CD4-positive, alpha-beta T cell (primary cell): ENCODE results near the gene TMC6. TPM values are rescaled to one million over a fixed set of nuclear protein-coding genes. Genes with fewer than 3 reads are reported as not detected.
A peak's percentile ranks its signal among the peaks of the same experiment; 100 is the strongest.

ENCODE experiments used
- ATAC-seq: fragments of 200-7000 bp; cut with Tn5 transposase; one replicate; pipeline ENCODE4 v1.10.0; 2022; ENCODE audit warnings: mild to moderate bottlenecking; ENCODE audit not compliant: poor library complexity
- CTCF ChIA-PET: fragments of 350-600 bp; sonication (Branson Sonifier 250); formaldehyde crosslinking; loops from one replicate; lab custom pipeline; 2021; ENCODE audit warnings: antibody characterized with exemption, inconsistent platforms; lab: Charles Lee
- POLR2A ChIA-PET: fragments of 350-600 bp; sonication (Branson Sonifier 250); formaldehyde crosslinking; loops from one replicate; lab custom pipeline; 2021; ENCODE audit warnings: antibody characterized with exemption, inconsistent platforms; lab: Charles Lee
- DNase-seq, 14 experiments: peaks; one replicate each; pipeline ENCODE4 v3.0.0-alpha.2; 2013 to 2020; ENCODE audit warnings: mixed read lengths in 2 of 14
- H3K27ac ChIP-seq, 2 donors: one replicate each; pipeline versions ENCODE4 v1.5.1 to v1.7.0; 2013; ENCODE audit warnings: low read length in 2 of 2, low read depth in 1 of 2, mild to moderate bottlenecking in 1 of 2
- H3K27me3 ChIP-seq, 2 experiments: 1 replicate in 1 of 2; 2 replicates in 1 of 2; pipeline versions ENCODE4 v1.6.1 to v1.7.0; 2013; ENCODE audit warnings: low read length in 2 of 2, control low read depth in 1 of 2, mild to moderate bottlenecking in 1 of 2, moderate library complexity in 1 of 2; ENCODE audit not compliant: insufficient read depth in 2 of 2, control insufficient read depth in 1 of 2
- H3K36me3 ChIP-seq: one replicate; pipeline ENCODE4 v1.6.1; 2013; ENCODE audit warnings: low read length, control low read depth; ENCODE audit not compliant: insufficient read depth
- H3K4me1 ChIP-seq: one replicate; pipeline ENCODE4 v1.6.1; 2013; ENCODE audit warnings: low read length, control low read depth; ENCODE audit not compliant: insufficient read depth
- H3K4me3 ChIP-seq: one replicate; pipeline ENCODE4 v1.5.1; 2013; ENCODE audit warnings: mild to moderate bottlenecking, low read length, moderate library complexity
- H3K9me3 ChIP-seq, 2 experiments: 1 replicate in 1 of 2; 2 replicates in 1 of 2; pipeline versions ENCODE4 v1.6.1 to v1.7.0; 2013; ENCODE audit warnings: low read length in 2 of 2, mild to moderate bottlenecking in 2 of 2, control low read depth in 1 of 2, moderate library complexity in 1 of 2; ENCODE audit not compliant: control insufficient read depth in 1 of 2, insufficient read depth in 1 of 2
- H3K27ac Mint-ChIP-seq: one replicate; pipeline ENCODE4 v1.8.0; 2020; ENCODE audit warnings: mixed read lengths
- H3K27me3 Mint-ChIP-seq: one replicate; pipeline ENCODE4 v1.8.0; 2021; ENCODE audit warnings: mixed read lengths
- H3K36me3 Mint-ChIP-seq: one replicate; pipeline ENCODE4 v1.8.0; 2021; ENCODE audit warnings: low read depth, mixed read lengths
- H3K4me1 Mint-ChIP-seq: one replicate; pipeline ENCODE4 v1.8.0; 2021; ENCODE audit warnings: low read depth, mixed read lengths
- H3K4me3 Mint-ChIP-seq: one replicate; pipeline ENCODE4 v1.8.0; 2020; ENCODE audit warnings: mild to moderate bottlenecking, mixed read lengths
- H3K9me3 Mint-ChIP-seq: one replicate; pipeline ENCODE4 v1.8.0; 2020; ENCODE audit warnings: mixed read lengths
- intact Hi-C, 2 experiments: fragments of 100-400 bp; cut with DNase I in 1 of 2; cut with micrococcal nuclease in 1 of 2; formaldehyde crosslinking; loops; one replicate each; pipeline versions ENCODE4 v1.15.1 to v1.9.0; 2023 to 2025; cut with DNase I, micrococcal nuclease
- polyA plus RNA-seq, 2 donors: library from polyadenylated mRNA; unstranded; fragments of 120-200 nt; gene quantifications; one replicate each; pipeline ENCODE4 v1.2.1, GENCODE V29; 2013
- total RNA-seq, 174 experiments: library from RNA in 2 of 174; stranded (reverse) in 2 of 174; gene quantifications; one replicate each; pipeline ENCODE4 v1.2.3 and lab custom pipeline; 2021 to 2026
- TF ChIP-seq, protein P1 (sequence below): fragments of 200-600 bp; IDR thresholded peaks from one replicate; pipeline ENCODE4 v1.8.0; 2022; ENCODE audit warnings: antibody characterized with exemption, mild to moderate bottlenecking

TMC6 gene, protein sequence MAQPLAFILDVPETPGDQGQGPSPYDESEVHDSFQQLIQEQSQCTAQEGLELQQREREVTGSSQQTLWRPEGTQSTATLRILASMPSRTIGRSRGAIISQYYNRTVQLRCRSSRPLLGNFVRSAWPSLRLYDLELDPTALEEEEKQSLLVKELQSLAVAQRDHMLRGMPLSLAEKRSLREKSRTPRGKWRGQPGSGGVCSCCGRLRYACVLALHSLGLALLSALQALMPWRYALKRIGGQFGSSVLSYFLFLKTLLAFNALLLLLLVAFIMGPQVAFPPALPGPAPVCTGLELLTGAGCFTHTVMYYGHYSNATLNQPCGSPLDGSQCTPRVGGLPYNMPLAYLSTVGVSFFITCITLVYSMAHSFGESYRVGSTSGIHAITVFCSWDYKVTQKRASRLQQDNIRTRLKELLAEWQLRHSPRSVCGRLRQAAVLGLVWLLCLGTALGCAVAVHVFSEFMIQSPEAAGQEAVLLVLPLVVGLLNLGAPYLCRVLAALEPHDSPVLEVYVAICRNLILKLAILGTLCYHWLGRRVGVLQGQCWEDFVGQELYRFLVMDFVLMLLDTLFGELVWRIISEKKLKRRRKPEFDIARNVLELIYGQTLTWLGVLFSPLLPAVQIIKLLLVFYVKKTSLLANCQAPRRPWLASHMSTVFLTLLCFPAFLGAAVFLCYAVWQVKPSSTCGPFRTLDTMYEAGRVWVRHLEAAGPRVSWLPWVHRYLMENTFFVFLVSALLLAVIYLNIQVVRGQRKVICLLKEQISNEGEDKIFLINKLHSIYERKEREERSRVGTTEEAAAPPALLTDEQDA
- total RNA-seq (100 to 1,000 TPM; 645 to 659 TPM), total RNA-seq (lab: John Stamatoyannopoulos, UW) (33.4 to 744 (median 260) reads per million in 172 experiments)
- 291 TPM for polyA plus RNA-seq (2013, experiment 1 of 2)
- polyA plus RNA-seq (2013, experiment 2 of 2): 377 TPM

DNA sequence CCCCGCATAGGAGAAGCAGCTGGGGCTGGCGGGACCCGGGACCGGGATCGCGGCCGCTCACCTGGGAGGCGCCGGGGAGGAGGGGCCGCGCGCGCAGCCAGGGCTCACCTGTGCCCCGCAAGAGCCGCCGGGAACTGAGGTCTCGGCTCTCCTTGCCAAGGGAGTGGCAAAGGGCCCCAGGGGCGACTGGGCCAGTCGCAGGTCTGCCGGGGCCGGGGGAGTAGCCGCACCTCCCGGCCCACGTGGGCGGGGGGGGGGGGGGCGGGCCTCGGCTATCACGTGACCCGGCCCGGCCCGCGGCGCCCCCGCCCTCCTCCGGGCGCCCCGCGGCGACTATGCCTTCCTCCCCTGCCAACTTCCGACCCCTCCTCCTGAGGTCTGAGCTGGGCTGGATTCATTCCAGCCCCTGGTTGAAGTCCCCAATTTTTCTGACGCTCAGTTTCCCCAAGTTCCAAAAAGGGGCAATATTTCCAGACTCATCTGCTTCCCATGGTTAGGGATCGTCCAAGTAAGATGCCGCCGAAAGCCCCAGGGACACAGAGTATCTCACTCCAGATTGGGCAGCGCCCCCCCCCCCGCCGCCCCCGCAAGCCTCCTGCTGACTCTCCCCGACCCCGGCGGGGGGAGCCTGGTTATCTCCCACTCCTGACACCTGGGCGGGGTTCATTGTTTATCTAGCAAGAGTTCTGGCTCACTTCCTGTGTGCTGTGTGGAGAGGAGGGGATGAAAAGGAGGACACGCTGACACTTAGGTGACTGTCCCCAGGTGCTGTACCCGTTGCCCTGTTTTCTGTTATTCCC lies at the start of gene TMC6:
Gene TMC6, minus strand, starts transcription at position 205 of the 800 bp plus-strand sequence. CDS start 1,923 bp downstream, outside the sequence.
- no peaks in the 10 kb centered on the region for H3K9me3 Mint-ChIP-seq
- Histone ChIP-seq H3K27me3 (no peaks in the 10 kb centered on the region), H3K27ac (peak within 1 kb of the TSS; percentile 75 to 92), H3K4me1 (peaks cover 76% of the 10 kb centered on the region), H3K4me3 (peak within 1 kb of the TSS; percentile 94), H3K36me3 (peaks cover 57% of the 10 kb centered on the region), H3K9me3 (no peaks in the 10 kb centered on the region)
- H3K4me3 Mint-ChIP-seq: peak within 1 kb of the TSS; percentile 100
- H3K4me1 Mint-ChIP-seq: peaks cover 56% of the 10 kb centered on the region
- intact Hi-C loops: loop anchor here (5.0 to 10.0 kb wide), 4 partner anchors 124 to 296 kb away; partner anchors contain the start of gene SOCS3 (in 1 of the 2)
- H3K36me3 Mint-ChIP-seq: peaks cover 76% of the 10 kb centered on the region
- no peaks in the 10 kb centered on the region for H3K27me3 Mint-ChIP-seq
- CTCF ChIA-PET: interaction anchor here (2.5 to 5.9 kb wide), 2 partner anchors 15 to 16 kb away, joined by 12 to 24 read pairs; no protein-coding TSS in a partner anchor
- TF ChIP-seq, protein P1, sequence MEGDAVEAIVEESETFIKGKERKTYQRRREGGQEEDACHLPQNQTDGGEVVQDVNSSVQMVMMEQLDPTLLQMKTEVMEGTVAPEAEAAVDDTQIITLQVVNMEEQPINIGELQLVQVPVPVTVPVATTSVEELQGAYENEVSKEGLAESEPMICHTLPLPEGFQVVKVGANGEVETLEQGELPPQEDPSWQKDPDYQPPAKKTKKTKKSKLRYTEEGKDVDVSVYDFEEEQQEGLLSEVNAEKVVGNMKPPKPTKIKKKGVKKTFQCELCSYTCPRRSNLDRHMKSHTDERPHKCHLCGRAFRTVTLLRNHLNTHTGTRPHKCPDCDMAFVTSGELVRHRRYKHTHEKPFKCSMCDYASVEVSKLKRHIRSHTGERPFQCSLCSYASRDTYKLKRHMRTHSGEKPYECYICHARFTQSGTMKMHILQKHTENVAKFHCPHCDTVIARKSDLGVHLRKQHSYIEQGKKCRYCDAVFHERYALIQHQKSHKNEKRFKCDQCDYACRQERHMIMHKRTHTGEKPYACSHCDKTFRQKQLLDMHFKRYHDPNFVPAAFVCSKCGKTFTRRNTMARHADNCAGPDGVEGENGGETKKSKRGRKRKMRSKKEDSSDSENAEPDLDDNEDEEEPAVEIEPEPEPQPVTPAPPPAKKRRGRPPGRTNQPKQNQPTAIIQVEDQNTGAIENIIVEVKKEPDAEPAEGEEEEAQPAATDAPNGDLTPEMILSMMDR: no peak
- DNase-seq (peak; percentile 58 to 89 (median 75)), ATAC-seq (peak; percentile 43)
- H3K27ac Mint-ChIP-seq: peak within 1 kb of the TSS; percentile 96
- POLR2A ChIA-PET: interaction anchor here (0.5 to 16.9 kb wide), 20 partner anchors 4 to 1387 kb away, joined by 3 to 766 read pairs (median 9); partner anchors contain the start of genes TMC6, TMC8 and TNRC6C

DNA sequence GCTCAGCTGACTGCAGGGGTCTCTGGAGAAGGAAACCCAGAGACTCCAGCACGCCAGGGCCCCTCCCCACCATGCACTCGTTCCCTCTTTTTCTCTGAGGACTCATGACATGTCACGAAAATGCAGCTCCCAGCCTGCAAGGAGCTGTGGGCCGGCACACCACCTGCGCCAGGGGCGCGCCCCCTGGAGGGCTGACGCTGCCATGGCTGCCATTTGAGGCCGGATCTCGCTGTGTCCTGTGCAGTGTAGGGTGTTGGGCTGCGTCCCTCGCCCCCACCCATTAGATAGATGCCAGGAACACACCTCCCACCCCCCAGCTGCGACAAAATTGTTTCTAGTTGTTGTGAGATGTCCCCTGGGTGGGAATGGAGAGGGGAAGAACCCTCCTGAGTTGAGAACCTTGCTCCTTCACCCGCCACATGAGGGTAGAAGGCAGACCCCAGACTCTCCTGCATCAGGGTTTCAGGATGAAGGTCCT lies 48.0 kb upstream of the TMC6 start:
- Histone ChIP-seq H3K27me3 (no peaks in the 10 kb centered on the region), H3K27ac (no peak overlapping the region), H3K36me3 (peaks cover 15% of the 10 kb centered on the region), H3K9me3 (no peaks in the 10 kb centered on the region), H3K4me3 (no peak overlapping the region), H3K4me1 (peaks cover 53% of the 10 kb centered on the region)
- ATAC-seq: peak; percentile 86
- TF ChIP-seq, protein P1: peak; percentile 87
- peak; percentile 59 to 88 (median 75) for DNase-seq
- H3K4me1 Mint-ChIP-seq: peaks cover 45% of the 10 kb centered on the region
- CTCF ChIA-PET: interaction anchor here (0.6 to 4.2 kb wide), 18 partner anchors 9 to 92 kb away, joined by 3 to 49 read pairs (median 4); partner anchors contain the start of gene TMC8
- POLR2A ChIA-PET: interaction anchor here (0.6 to 3.5 kb wide), 11 partner anchors 10 to 91 kb away, joined by 3 to 32 read pairs (median 6); partner anchors contain the start of genes TK1 and TMC8
- no peaks in the 10 kb centered on the region for H3K9me3 Mint-ChIP-seq
- no peaks in the 10 kb centered on the region for H3K27me3 Mint-ChIP-seq
- H3K4me3 Mint-ChIP-seq: no peak overlapping the region
- no peak overlapping the region for H3K27ac Mint-ChIP-seq
- intact Hi-C loops: loop anchor here (1.0 to 5.0 kb wide), 6 partner anchors 42 to 157 kb away; partner anchors contain the start of gene TMC8 (in 1 of the 2)
- H3K36me3 Mint-ChIP-seq: peaks cover 21% of the 10 kb centered on the region
